GM13977 (cell line): Measurements from ENCODE around the gene CCDC186.
A peak's percentile ranks its signal among the peaks of the same experiment; 100 is the strongest.

Source experiments
- DNase-seq: peaks from one replicate; pipeline ENCODE4 v3.0.0; 2012; ENCODE audit warnings: low spot score
- CTCF ChIP-seq: IDR thresholded peaks from 2 replicates; pipeline ENCODE4 v1.5.1; 2012; ENCODE audit warnings: mild to moderate bottlenecking, control low read depth; ENCODE audit not compliant: insufficient read depth; ENCODE audit errors: extremely low read depth, missing control alignments
- in situ Hi-C: fragments of 300-500 bp; cut with MboI; formaldehyde crosslinking; loops from one replicate; pipeline ENCODE4 v1.12.0; 2022; ENCODE audit warnings: low sequenced_read_pairs, low pct_unique_long_range_greater_than_20kb, mixed read lengths, inconsistent platforms; ENCODE audit not compliant: unreplicated experiment

CCDC186 gene

GRCh38 chr10:114103284-114103683, 70.7 kb downstream of the CCDC186 start:
- in situ Hi-C loops: loop anchor here (25.0 kb wide), 1 partner anchor 391 kb away; no protein-coding TSS in a partner anchor
- TF ChIP-seq CTCF: peak; percentile 63
- peak; percentile 69 for DNase-seq

DNA sequence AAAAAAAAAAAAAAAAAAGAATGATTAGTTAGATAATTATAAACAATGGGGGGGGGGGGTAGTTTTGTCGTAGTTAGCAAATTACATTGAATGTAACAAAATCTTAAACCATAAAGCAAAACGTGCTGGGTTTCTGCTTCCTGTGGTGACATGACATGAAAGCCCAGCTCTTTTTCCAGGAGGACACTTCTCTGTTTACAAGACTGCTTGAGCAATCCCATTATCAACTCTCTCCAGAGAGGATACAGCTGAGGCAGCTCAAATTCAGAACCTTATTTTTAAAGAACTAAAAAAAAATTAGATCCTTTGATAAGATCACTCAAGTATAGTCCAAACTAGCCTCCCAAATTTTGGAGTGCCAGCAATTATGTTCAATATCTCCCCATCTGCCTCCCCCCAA, 71.7 kb downstream of the CCDC186 start:
- in situ Hi-C loops: loop anchor here (25.0 kb wide), 1 partner anchor 390 kb away; no protein-coding TSS in a partner anchor
- no peak for DNase-seq
- no peak for TF ChIP-seq CTCF

GRCh38 chr10:114100848-114101741, 72.9 kb downstream of the CCDC186 start:
- DNase-seq: no peak
- in situ Hi-C loops: loop anchor here (25.0 kb wide), 1 partner anchor 389 kb away; no protein-coding TSS in a partner anchor
- no peak for TF ChIP-seq CTCF

DNA sequence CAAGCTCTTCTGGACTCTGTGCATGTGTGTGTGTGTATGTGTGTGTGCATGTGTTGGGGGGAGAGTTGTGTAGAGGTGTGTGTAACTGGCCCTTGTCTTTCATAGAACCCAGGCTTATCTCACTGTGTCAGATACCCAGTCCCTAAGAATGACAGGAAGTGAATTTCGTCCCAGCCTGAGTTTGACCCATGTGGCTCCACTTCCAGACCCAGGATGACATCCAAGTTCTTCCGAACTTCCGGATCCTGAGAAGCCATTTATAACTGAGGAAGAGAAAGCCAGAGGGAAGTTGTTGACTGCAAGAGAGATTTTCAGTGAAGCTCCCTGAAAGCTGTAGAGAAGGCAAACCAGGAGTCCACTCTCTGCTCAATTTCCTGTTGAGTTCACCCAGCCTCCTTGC, 77.1 kb downstream of the CCDC186 start:
- in situ Hi-C loops: loop anchor here (5.0 to 10.0 kb wide), 2 partner anchors 52 to 290 kb away; partner anchors contain the start of gene ADRB1
- no peak for TF ChIP-seq CTCF
- no peak for DNase-seq

DNA sequence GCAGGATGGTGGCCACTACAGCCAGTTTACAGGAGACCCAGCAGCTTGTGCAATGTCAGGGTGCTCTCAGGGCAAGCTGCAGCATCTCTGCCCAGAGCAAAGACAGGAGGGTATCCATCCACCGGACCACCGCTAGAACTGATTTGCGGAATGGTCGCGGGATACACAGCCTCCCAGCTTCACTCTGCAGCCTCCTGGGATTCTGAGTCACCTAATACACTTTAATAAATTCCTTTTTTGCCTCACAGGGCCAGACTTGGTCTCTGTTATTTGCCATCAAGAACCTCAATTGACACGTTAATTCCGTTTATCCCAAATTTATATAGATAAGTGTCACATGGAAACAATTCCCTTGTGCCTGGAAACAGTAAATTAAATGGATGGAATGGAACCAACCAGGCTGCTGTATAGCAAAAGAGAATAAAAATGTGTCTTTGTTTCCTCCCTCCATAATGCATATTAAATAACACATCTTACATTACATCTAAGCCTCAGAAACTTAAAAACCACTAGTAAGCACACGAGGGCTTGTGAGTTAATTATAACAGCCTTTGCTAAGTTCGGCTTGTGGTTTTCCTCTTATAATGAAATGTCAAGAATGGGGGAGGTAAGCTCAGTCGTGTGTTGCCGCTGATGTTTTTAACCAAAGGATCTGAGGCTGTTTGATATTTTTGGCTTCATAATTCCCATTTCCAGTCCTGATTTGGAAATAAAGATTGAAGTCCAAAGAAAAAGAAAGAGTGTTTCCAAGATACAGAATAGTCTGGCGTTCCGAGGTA, 78.3 kb downstream of the CCDC186 start:
- in situ Hi-C loops: loop anchor here (5.0 to 10.0 kb wide), 2 partner anchors 51 to 288 kb away; partner anchors contain the start of gene ADRB1
- peak; percentile 65 for DNase-seq
- TF ChIP-seq CTCF: no peak

DNA sequence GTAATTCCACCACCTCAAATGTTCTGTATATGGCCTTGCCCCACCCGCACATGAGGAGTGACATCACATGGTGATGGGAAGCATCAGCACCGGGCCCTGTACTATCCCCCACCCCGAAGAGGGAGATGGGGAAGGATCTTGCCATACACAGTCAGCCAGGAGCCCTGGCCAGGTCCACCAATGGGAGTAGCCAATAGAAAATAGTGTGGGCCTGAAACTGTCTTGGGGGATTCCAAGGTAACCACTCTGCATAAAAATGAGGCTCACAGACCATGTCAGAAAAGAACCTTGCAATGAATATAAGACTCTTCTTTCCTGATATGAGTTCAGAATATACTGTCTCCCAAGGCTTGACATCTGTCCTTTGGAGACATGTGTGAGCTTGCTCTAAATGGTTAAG, 79.2 kb downstream of the CCDC186 start:
- DNase-seq: peak; percentile 72
- TF ChIP-seq CTCF: no peak
- in situ Hi-C loops: loop anchor here (5.0 to 10.0 kb wide), 2 partner anchors 50 to 287 kb away; partner anchors contain the start of gene ADRB1
